Activated CD4-positive, alpha-beta T cell treated with anti-CD3 and anti-CD28 coated beads, Interleukin-2, amount 50 U/mL, for 1 hour (primary cell): ENCODE results near the gene TSPAN32.

ENCODE experiments used
- DNase-seq: peaks from one replicate; pipeline ENCODE4 v3.0.0-alpha.2; 2020

The TSPAN32 gene

DNA sequence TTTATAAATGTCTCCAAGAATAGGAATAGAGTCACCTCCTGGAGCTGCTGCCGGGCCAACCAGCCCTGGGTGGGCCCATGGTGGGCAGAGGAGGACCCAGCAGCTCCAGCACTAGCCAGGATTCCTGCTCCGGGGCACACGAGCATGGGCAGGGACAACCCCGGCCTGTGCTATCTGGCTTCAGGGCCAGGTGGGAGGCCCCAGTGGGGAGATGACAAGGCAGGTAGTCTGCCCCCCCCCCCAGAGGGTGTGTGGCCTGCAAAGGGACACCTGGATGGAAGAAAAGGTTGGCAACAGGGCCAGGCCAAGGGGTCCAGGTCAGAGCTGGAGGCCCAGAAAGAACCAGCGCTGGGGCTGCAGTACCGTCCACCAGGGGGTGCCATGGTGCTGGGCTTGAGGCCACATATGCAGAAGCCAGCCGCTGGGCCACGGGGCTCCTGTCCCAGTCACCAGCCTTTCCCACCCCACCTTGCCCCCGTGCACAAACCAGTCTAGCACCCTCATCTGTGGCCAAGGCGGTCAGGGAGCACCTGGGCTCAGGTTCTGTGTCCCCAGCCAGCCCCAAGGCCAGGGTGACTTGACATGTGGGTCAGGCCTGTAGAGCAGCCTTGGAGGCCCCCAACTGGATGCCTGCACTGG is 3.4 kb downstream of the TSPAN32 start:
- peak; percentile 87 for DNase-seq

DNA sequence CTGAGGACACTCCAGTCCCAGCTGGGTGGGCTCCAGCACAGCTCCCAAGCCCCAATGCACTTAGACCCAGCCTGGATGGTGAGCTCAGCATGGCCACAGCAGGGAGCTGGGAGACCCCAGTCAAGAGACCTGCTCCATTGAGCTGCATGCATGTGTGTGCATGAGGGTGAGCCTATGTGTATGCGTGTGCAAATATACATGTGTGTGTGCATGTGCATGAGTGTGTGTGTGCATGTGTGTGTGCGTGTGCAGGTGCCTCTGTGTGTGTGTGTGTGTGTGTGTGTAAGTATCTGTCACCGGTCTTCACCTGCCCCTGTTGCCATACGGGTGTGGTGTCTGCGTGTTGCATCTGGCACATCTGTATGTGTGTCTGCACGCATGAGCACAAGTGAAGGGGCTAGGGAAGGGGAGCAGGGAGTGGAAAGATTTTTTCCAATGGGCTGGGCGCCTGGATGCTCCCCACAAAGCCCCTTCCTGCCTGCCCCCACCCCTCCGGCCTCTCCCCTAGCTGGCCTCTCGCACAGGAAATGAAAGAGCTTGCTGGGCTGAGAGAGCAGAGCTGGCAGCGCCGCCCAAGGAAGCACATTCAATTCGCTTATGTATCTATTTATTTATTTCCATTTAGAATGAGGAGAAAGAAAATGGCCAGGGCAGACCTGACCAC is 4.1 kb downstream of the TSPAN32 start:
- no peak for DNase-seq

DNA sequence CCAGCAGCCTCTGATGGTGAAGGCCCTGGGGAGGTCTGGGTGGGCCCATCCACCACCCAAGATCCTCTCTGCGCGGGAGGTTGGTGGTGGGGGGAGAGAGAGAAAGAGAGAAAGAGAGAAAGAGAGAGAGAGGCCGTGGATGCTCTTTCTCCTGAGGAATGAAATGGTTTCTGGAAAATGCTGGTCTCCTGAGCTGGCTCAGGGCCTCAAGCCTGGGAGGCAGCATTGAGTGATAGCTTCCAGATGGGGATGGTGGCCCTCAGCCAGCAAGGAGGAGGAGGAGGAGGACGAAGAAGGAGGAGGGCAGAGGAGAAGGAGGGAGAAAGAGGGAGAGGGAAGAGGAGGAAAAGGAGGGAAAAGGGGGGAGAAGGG is 4.6 kb downstream of the TSPAN32 start:
- DNase-seq = no peak

DNA sequence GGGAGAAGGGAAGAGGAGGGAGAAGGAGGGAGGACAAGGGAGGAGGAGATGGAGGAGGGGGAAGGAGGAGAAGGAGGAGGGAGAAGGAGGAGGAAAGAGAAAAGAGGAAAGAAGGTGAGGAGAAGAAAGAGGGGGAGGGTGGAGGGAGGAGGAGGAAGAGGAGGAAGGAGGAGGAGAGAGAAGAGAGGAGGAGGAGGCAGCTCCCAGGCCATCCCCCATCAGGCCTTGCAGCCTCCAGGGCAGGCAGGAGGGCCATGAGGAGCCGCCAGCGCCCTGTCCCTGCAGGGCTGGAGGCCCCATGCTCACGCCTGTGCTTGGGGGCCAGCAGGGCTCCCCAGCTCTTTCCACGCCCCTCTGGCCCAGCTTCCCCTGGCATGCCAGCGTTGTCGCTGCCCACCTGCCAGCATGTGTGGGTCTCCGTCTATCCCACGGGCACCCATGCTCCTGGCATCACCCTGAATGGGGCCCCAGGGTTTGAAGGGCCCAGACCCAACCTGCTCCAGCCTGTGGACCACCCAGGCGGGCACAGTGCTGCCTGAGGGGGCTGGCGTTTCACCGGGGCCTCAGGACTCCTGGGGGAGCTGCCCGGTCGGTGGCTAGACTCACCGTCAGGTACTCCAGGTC is 5.2 kb downstream of the TSPAN32 start:
- DNase-seq = no peak

DNA sequence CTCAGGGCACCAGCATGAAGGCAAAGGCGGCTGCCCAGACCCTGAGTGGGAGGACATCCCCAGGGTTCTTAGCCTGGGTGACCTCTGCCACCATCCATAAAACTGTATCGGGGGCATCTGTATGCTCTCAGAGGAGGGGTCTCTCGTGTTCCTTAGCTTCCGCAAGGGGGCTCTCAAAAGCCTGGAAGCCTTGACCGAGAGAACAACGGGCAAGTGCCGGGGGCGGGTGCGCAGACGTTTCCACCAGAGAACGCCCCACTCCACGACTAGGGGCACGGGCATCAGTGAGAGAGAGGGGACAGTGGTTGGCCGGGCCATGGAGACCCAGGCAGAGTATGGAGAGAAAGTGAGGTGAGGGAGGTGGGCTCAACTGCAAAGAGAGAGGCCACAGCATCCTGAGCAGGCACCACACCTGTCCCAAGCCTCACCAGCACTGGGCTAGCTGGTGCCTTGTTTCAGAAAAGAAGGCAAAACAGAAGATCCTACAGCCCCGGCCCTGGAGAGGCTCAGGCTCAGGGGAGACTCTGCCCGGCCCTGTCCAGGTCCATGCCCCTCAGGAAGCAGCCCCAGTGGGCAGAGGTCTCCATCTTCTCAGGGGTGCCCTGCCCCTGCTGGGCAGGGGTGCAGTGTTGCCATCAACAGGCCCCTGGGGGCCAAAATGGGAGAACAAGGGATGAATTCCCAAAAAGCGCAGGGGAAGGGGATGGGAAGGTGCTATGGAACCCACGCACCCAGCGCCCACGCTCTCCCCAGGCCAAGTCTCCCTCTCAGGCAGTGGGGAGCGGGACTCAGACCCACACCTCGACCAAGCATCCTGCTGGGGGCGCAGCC is 5.9 kb downstream of the TSPAN32 start:
- no peak for DNase-seq

DNA sequence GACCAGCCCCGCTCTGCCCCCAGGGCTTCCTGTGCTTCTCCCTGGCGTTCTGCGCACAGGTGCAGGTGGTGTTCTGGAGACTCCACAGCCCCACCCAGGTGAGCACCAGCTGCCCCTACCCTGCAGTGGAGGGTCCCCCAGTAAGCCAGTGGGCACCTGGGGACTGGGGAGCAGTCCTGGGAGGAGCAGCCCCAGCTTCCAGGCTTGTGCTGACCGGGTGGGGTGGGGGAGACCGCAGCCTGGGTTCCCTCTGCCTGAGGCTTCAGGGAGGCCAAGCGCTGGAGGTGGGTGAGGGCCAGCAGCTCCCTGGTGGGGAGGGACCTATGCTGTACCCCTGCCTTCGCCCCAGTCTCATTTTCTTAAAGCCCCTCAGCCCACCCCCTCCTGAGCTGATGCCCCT is 6.9 kb downstream of the TSPAN32 start:
- DNase-seq = no peak

DNA sequence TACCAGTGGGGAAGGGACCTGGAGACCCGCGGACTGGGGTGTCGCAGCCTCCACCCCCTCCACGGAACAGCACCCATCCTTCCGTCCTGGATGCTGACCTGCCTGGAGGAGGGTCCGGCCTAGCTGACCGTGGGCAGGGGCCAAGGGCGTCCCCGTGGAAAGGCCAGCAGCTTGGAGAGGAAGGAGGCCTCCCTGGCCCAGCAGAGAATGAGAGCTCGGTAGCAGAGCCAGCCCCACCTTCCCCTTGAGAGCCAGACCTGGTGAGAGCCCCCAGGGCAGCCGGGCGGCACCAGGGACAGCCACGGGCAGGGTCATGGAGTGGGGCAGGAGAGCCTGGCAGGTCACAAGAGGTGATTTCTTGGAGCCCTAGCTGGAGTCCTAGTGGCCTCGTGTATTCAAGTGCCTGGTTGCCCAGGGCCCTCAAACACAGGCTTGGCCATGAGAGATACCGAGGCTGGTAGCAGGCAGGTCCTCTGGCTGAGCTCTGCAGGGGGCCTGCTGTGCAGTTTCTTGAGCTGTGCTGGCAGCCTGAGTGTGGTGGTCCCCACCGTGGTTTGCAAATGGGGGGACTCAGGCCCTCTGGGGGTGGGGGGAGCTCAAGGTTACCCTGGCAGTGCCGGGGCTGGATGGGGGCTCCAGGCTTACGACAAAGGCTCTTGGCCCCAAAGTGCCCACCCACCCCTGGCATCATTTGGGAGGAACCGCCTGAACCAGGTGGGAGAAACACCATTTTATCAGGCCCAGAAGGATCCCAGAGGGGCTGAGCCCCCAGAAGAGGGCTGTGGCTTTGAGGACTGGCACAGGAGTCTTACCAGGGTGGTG is 7.6 kb downstream of the TSPAN32 start:
- no peak for DNase-seq

DNA sequence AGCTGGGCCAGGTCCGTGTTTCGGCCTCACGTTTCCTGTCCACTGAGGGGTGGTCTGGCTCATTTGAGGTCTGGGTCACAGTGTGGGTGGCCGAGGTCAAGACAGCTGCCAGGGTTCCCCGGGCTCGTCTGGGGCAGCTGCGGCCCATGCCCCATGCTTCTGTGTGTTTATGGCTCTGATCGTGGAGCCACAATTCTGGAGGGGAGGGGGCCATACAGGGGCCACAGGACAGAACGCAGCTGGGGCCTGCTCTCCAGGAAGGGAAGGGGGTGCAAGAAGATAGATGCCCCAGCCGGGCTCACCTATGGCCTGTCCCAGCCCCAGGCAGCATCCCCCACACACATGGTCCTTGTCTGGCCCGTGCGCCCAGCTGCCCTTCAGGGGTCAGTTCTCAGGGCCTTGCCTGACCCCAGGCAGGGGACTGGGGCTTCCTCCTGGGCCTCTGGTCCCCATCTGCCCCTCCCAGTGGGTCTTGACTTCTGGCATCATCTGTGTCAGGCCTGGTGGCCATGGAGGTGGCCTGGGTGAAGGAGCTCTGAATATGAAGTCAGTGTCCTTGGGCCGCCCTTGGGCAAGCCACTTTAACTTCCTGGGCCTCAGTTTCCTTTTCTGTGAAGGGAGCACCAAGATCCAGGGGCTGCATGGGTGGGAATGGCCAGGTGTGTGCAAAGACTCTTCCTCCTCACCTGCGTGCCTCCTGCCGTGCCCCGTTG is 8.4 kb downstream of the TSPAN32 start:
- DNase-seq = no peak

DNA sequence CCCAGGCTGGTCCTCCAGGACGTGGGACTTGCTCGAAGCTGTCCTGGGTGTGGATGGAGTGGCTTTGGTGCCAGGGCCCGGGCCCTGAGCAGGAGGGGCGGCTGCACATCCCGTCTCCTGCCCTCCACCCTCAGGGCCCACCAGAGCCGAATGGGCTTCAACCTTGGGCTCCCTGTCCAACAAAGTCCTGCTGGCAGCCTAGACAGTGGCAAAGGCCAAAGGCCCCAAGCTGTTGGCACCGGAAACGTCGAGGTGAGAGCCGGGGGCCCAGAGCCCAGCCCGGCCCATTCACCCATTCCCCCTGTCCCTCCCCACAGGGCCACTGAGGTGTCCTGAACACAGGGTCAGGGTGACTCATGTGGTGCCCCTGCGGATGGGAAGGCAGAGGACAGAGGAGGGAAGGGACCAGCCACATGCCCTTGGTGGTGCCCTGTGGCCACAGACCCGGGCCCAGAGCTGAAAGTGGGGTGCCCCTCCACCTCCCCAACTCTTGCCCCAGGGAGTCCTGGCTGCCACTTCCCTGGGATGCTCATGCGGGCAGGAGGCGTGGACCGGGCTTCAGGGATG is 9.1 kb downstream of the TSPAN32 start:
- no peak for DNase-seq

DNA sequence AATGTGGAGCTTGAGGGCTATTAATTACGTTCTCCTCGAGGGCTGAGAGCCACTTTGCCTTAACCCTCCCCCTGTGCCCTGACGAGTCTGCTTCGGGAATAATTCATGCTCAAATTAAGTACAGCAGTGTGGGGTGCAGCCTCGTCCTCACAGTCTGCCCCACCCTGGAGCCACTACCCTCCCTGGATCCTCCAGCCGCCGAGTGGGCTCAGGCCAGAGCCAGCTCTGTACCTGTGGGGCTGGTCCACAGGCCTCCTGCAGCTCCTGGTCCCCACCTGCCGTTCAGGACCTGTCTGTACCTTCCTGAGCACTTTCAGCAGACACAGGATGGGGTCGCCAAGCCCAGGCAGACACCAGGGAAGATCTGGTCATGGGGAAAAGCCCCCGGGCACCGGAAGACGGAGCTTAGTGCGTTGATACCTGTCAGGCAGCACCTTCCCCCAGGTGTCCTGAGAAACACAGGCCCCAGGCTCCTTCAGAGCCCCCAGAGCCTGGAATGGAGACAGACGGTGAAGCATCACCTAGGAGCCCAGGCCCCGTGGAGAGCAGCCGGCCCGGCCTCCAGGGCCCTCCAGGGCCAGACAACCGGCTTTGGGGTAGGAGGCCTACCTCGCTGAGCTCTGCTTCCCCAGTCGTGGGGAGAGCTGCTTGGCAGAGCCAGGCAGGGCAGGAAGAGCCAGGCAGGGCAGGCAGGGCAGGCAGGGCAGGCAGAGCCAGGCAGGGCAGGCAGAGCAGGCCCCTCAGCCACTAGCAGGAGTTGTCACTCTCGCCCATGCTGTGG is 9.7 kb downstream of the TSPAN32 start:
- no peak for DNase-seq

DNA sequence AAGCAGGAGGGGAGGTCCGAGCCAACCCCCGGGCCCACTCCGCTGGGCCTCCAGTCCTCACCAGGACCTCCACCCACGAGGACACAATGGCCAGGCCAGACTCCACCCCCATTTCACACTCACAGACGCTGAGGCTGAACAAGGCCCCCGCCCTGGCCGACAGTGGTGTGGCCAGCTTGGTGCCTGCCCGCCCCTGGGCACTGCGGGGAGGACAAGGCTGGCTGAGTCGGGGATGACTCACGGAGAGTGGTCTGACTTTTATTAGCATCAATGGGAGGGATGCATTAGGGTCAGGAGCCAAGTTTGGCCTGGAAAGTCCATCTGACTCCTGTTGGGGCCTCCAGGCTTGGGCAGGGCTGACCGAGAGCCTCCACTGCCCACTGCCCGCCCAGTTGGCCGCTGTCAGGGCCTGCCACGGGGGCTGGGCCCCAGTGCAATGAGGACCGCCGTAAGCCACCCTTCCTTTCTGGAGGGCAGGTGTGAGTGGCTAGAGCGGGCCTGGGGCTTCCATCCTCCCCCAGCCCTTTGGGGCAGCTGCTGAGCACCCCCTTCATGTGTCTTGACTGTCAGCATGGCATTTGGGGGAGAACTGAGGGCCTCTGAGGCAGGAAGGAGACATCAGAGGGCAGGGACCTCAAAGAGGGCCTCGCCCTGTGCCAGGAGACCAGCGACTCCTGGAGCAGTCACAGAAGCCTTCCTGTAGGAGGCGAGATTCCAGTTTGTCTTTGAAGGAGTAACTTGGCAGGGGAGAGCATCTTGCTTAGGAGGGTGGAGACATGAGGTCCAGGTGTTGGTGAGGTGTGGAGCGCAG is 10.6 kb downstream of the TSPAN32 start:
- DNase-seq = no peak

DNA sequence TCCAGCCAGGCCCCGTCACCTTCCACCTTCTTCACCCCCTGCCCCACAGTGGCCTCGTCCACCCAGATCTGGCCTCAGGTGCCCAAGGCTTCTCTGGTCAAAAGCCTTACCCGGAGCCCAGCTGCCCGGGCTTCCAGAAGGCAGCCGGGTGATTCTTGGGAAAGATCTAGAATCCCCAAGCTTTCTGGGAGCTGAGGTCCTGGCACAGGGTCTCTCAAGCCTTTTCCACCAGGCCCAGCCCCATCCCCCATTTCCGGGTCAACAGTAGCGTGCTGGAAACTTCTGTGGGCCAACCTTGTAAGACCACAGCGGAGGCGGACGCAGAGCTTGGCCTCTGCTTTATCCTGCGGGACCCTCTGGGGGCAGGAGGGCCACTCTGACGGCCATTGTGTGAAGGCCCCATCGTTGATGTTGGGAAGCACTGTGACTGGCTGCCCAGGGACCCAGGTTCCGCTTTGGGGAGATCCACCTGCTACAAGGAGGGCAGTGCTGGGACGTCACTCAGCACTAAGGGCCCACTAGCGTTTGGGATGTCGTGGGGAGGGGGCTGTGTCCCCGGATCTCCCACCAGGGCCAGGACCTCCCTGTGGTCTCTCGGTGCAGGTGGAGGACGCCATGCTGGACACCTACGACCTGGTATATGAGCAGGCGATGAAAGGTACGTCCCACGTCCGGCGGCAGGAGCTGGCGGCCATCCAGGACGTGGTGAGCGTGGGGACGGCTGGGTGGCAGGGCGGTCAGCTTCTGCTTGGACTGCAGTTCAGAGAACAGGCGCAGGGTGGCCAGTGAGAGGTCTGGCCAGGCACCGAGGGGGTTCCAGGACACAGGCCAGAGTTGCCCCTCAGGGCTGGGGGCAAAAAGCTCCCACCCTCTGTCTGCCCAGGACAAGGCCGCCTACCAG is 11.5 kb downstream of the TSPAN32 start:
- no peak for DNase-seq

DNA sequence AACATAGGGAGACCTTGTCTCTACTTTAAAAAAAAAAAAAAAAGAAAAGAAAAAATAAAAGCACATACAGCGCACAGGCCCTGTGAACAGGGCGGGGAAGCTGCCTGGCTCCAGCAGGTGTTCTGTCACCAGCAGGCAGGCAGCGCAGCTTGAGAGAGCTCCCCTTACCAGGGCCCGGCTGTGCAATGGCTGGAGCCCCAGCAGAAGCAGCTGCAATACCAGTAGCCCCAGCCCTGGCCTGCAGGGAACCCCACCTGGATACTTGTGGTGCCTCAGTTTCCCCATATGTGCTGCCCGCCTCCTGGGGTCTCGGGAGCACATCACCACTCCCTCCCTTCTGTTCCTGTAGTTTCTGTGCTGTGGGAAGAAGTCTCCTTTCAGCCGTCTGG is 12.3 kb downstream of the TSPAN32 start:
- no peak for DNase-seq

DNA sequence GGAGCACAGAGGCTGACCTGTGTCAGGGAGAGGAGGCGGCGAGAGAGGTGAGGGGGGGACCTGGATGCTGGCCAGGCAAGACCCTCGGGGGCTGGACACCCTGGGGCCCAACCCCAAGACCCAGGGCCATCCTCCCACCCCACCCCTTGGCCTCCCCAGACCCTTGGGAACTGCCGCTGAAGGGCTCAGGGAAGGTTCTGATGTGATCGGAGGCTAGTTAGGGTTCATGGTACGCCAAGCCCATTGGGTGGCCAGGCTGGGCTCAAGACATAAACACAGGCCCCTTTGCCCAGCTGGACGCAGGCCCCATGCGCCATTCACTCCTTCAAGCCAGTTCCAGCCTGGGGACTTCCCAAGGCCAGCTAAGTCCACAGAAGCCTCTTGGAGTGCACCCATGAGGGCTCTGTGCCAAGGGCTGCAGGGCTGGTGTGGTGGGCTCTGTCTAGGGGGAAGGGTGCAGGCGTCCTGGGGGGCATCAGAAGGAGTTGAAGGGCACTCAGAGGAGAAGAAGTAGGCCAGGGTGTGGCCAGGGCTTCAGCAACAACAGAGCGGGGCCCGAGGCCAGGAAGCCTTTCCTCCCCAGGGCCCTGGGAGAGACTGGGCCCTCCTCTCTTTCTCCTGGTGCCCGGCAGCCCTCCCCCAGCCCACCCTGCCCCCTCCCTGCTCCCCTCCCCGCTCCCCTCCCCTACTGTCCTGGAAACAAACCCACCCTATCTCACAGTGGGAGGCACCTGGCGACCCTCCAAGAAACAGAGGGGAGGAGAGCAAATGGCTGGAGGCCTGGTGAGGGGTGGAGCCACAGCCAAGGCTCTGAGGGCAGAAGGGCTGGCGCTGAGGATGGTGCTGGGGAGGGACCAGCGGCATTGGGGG is 12.9 kb downstream of the TSPAN32 start:
- no peak for DNase-seq

DNA sequence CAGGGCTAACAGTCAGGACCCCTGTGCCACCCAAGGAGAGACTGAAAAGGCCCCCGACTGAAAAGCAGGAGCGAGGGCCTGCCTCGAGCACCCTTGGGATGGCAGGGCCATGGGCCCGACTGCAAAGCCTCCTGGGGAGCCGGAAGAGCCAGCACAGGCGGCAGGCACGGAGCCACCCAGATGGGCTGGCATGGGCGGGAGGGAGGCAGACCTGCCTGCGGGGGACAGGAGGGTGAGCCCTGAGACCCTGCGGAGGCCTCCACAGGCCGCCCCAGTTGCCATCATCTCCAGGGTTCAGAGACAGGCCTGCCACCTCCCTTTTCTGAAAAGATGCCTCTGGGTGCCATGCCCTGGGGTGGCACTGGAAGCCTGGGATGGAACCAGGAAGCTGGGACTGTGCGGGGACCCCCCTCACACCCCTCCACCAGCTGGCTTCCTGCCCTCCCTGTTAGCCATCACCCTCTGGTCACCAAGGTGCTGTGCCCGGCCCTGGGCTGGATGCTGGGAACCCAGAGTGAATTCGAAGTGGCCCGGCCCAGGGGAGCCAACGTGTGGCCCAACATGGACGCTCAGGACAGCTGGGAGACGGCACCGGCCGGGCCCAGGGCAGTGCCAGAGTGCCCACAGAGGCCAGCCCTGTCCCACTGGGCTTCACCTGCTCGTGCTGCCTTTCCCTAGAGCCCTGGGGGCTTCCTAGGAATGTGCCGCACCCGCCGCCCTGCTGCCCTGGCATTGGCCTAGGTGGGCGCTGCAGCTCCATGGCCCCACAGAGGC is 13.8 kb downstream of the TSPAN32 start:
- DNase-seq = no peak

DNA sequence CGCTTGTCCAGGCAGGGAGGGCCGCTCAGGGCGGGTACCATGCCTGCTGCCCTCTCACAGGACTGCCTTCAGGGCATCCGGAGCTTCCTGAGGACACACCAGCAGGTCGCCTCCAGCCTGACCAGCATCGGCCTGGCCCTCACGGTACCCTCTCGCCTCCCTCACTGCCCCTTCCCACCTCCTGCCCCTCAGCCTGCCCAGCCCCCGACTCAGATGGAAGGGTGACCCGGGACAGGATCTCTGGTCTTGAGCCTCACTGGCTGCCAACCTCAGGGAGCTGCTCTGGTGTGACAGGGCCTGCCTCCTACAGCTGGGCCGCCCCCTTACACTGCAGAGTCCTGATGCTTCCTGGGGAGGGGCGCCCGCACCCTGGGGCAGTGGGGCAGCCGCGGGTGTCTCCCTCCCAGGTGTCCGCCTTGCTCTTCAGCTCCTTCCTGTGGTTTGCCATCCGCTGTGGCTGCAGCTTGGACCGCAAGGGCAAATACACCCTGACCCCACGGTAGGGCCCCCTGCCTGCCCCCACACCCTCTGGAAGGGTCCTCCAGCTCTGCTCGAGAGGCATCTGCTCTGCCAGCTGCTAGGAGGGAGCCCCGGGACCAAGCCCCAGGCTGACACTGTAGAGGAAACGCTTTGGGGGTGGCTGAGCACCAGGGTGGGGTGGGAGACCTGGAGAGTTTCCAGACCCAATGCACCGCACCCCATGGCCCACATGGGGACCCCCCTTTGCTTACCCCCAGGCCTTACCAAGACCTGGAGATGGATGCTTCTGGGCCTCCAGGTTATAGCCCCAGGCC is 14.6 kb downstream of the TSPAN32 start:
- no peak for DNase-seq

DNA sequence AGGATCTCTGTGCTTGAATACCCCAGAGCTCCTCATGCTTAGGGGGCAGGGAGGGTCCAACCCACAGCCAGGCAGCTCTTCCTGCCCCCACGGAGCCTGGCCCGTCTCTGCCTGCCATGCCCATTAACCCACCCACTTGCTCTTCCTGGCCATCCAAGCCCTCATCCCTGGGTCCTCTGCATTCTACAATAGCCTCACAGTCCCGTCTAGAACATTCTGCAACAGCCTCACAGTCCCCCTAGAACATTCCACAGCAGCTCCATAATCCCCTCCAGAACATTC is 15.1 kb downstream of the TSPAN32 start:
- no peak for DNase-seq
